C4-2B (cell line): Measurements from ENCODE around the gene BBIP1.

Experiments
- ZFX ChIP-seq: fragments of 450-650 bp; IDR thresholded peaks from 2 replicates; pipeline ENCODE4 v1.6.1; 2017
- TF ChIP-seq, protein P1 (sequence below): fragments of 450-650 bp; conservative IDR thresholded peaks from 2 replicates; pipeline ENCODE4 v1.5.1; 2017; ENCODE audit warnings: mild to moderate bottlenecking

GRCh38 chr10:110863956-110864355 is 55.0 kb downstream of the BBIP1 start:
- TF ChIP-seq, protein P1, sequence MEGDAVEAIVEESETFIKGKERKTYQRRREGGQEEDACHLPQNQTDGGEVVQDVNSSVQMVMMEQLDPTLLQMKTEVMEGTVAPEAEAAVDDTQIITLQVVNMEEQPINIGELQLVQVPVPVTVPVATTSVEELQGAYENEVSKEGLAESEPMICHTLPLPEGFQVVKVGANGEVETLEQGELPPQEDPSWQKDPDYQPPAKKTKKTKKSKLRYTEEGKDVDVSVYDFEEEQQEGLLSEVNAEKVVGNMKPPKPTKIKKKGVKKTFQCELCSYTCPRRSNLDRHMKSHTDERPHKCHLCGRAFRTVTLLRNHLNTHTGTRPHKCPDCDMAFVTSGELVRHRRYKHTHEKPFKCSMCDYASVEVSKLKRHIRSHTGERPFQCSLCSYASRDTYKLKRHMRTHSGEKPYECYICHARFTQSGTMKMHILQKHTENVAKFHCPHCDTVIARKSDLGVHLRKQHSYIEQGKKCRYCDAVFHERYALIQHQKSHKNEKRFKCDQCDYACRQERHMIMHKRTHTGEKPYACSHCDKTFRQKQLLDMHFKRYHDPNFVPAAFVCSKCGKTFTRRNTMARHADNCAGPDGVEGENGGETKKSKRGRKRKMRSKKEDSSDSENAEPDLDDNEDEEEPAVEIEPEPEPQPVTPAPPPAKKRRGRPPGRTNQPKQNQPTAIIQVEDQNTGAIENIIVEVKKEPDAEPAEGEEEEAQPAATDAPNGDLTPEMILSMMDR, result no peak
- no peak for TF ChIP-seq ZFX
